Upper lobe of right lung (tissue), 1 donor: ENCODE measurements around the gene FGD3. TPM values are rescaled to one million over a fixed set of nuclear protein-coding genes. Genes with fewer than 3 reads are reported as not detected.

Experiments
- ATAC-seq: fragments of 200-7000 bp; cut with Tn5 transposase; one replicate; pipeline ENCODE4 v1.9.1; 2020; ENCODE audit warnings: mild to moderate bottlenecking, moderate library complexity
- DNase-seq: peaks from one replicate; pipeline ENCODE4 v3.0.0-alpha.2; 2020
- H3K27ac ChIP-seq: fragments of 200-600 bp; one replicate; pipeline ENCODE4 v1.8.0; 2022
- H3K27me3 ChIP-seq: fragments of 200-600 bp; one replicate; pipeline ENCODE4 v1.8.0; 2022; ENCODE audit warnings: mild to moderate bottlenecking
- H3K36me3 ChIP-seq: fragments of 200-600 bp; one replicate; pipeline ENCODE4 v1.8.0; 2022
- H3K4me1 ChIP-seq: fragments of 200-600 bp; one replicate; pipeline ENCODE4 v1.8.0; 2022
- H3K4me3 ChIP-seq: fragments of 200-600 bp; one replicate; pipeline ENCODE4 v1.8.0; 2022; ENCODE audit warnings: mild to moderate bottlenecking
- H3K9me3 ChIP-seq: fragments of 200-600 bp; one replicate; pipeline ENCODE4 v1.8.0; 2022
- CTCF ChIP-seq: fragments of 200-600 bp; IDR thresholded peaks from one replicate; pipeline ENCODE4 v1.8.0; 2022; ENCODE audit warnings: antibody characterized with exemption
- intact Hi-C: fragments of 100-400 bp; cut with DNase I; formaldehyde crosslinking; loops from one replicate; pipeline ENCODE4 v1.11.0; 2022
- total RNA-seq: library from RNA; stranded (reverse); fragmentation: NEBNext Ultra II Directional; extraction: Animal tissue kit (Norgen Biotek cat#: 25700); gene quantifications from one replicate; pipeline ENCODE4 v1.2.1, GENCODE V29; 2021
- donor health status: DM: no; HTN: yes; CAD: no; lungs with severe emphysema.

The FGD3 gene
- total RNA-seq, 1 donor from 2014 or later = 21.6 TPM

- ATAC-seq = no peak
Measured at GRCh38 chr9:92980085-92980745, 32.9 kb downstream of the FGD3 start.

GRCh38 chr9:92982130-92982529 lies 34.8 kb downstream of the FGD3 start:
- no peak for TF ChIP-seq CTCF
- Histone ChIP-seq H3K4me1 (peaks cover 11% of the 10 kb centered on the region), H3K27ac (no peak overlapping the region), H3K27me3 (no peaks in the 10 kb centered on the region), H3K36me3 (no peaks in the 10 kb centered on the region), H3K4me3 (no peak overlapping the region), H3K9me3 (peaks cover 4% of the 10 kb centered on the region)
- intact Hi-C loops = no loop called here
- no peak for DNase-seq
- no peak for ATAC-seq

More at GRCh38 chr9:92980085-92980745, 32.9 kb downstream of the FGD3 start:
- Histone ChIP-seq H3K27me3 (no peaks in the 10 kb centered on the region), H3K9me3 (peaks cover 4% of the 10 kb centered on the region), H3K4me3 (no peak overlapping the region), H3K27ac (no peak overlapping the region), H3K4me1 (peaks cover 7% of the 10 kb centered on the region), H3K36me3 (peaks cover 5% of the 10 kb centered on the region)
- no peak for DNase-seq
- intact Hi-C loops = no loop called here
- no peak for TF ChIP-seq CTCF

GRCh38 chr9:92983984-92984589 lies 36.8 kb downstream of the FGD3 start:
- no peak overlapping the region for H3K4me3 ChIP-seq
- DNase-seq (no peak), ATAC-seq (no peak)
- H3K9me3 ChIP-seq = peaks cover 4% of the 10 kb centered on the region
- no peak for TF ChIP-seq CTCF
- intact Hi-C loops = no loop called here
- H3K27me3 ChIP-seq = no peaks in the 10 kb centered on the region
- no peaks in the 10 kb centered on the region for H3K36me3 ChIP-seq
- peaks cover 5% of the 10 kb centered on the region for H3K4me1 ChIP-seq
- H3K27ac ChIP-seq = no peak overlapping the region

- no peak for ATAC-seq
- Histone ChIP-seq H3K36me3 (no peaks in the 10 kb centered on the region), H3K27ac (no peak overlapping the region), H3K4me1 (peaks cover 5% of the 10 kb centered on the region), H3K4me3 (no peak overlapping the region), H3K9me3 (peaks cover 4% of the 10 kb centered on the region), H3K27me3 (no peaks in the 10 kb centered on the region)
- intact Hi-C loops = no loop called here
- no peak for TF ChIP-seq CTCF
- DNase-seq = peak; percentile 39
Measured at GRCh38 chr9:92984976-92985375, 37.7 kb downstream of the FGD3 start.

- Histone ChIP-seq H3K4me1 (peaks cover 5% of the 10 kb centered on the region), H3K36me3 (no peaks in the 10 kb centered on the region), H3K27me3 (no peaks in the 10 kb centered on the region), H3K27ac (peak overlapping the region; percentile 49), H3K9me3 (peaks cover 4% of the 10 kb centered on the region), H3K4me3 (no peak overlapping the region)
- ATAC-seq = peak; percentile 83
- DNase-seq = peak; percentile 53
- peak; percentile 58 for TF ChIP-seq CTCF
- intact Hi-C loops = no loop called here
Measured at GRCh38 chr9:92986176-92987119, 39.1 kb downstream of the FGD3 start.
